ENCODE results near the gene THRB.

THRB gene

GRCh38 chr3:24278543-24278942 lies 216.1 kb downstream of the THRB start:
- TF ChIP-seq CTCF (IDR thresholded peaks at IDR 0.05; ENCODE audit: insufficient read depth, low read depth, low read length, missing control alignments) = no peak
- no peak for DNase-seq (ENCODE audit: low read depth)
- H3K4me3 ChIP-seq (ENCODE audit: low read length) = no peak overlapping the region

- TF ChIP-seq CTCF (IDR thresholded peaks at IDR 0.05; ENCODE audit: insufficient read depth, low read depth, low read length, missing control alignments) = no peak
- no peak overlapping the region for H3K4me3 ChIP-seq (ENCODE audit: low read length)
- DNase-seq (ENCODE audit: low read depth) = no peak
Measured at GRCh38 chr3:24273491-24273890, 221.2 kb downstream of the THRB start.

- no peak for TF ChIP-seq CTCF (IDR thresholded peaks at IDR 0.05; ENCODE audit: insufficient read depth, low read depth, low read length, missing control alignments)
Measured at GRCh38 chr3:24272875-24273274, 221.8 kb downstream of the THRB start.

GRCh38 chr3:24272408-24272807 lies 222.2 kb downstream of the THRB start:
- H3K4me3 ChIP-seq (ENCODE audit: low read length) = no peak overlapping the region
- no peak for TF ChIP-seq CTCF (IDR thresholded peaks at IDR 0.05; ENCODE audit: insufficient read depth, low read depth, low read length, missing control alignments)
- DNase-seq (ENCODE audit: low read depth) = peak; percentile 11

More at GRCh38 chr3:24272875-24273274, 221.8 kb downstream of the THRB start:
- peak; percentile 78 for DNase-seq (ENCODE audit: low read depth)
- H3K4me3 ChIP-seq (ENCODE audit: low read length) = no peak overlapping the region

- DNase-seq (ENCODE audit: low read depth) = no peak
- no peak for TF ChIP-seq CTCF (IDR thresholded peaks at IDR 0.05; ENCODE audit: insufficient read depth, low read depth, low read length, missing control alignments)
Measured at GRCh38 chr3:24271228-24271627, 223.4 kb downstream of the THRB start.

GRCh38 chr3:24270744-24271143 lies 223.9 kb downstream of the THRB start:
- TF ChIP-seq CTCF (IDR thresholded peaks at IDR 0.05; ENCODE audit: insufficient read depth, low read depth, low read length, missing control alignments) = no peak
- H3K4me3 ChIP-seq (ENCODE audit: low read length) = no peak overlapping the region
- DNase-seq (ENCODE audit: low read depth) = no peak

More at GRCh38 chr3:24271228-24271627, 223.4 kb downstream of the THRB start:
- H3K4me3 ChIP-seq (ENCODE audit: low read length) = no peak overlapping the region

- no peak for DNase-seq (ENCODE audit: low read depth)
- no peak overlapping the region for H3K4me3 ChIP-seq (ENCODE audit: low read length)
- no peak for TF ChIP-seq CTCF (IDR thresholded peaks at IDR 0.05; ENCODE audit: insufficient read depth, low read depth, low read length, missing control alignments)
Measured at GRCh38 chr3:24270204-24270691, 224.4 kb downstream of the THRB start.
